Heart right ventricle (tissue), 16 donors: Measurements from ENCODE around the gene CACNA1C. TPM values are rescaled to one million over a fixed set of nuclear protein-coding genes. Genes with fewer than 3 reads are reported as not detected.

Source experiments
- ATAC-seq, 8 donors: fragments of 200-7000 bp; cut with Tn5 transposase; one replicate each; pipeline ENCODE4 v1.9.1; 2020; ENCODE audit warnings: mild to moderate bottlenecking in 8 of 8, moderate library complexity in 8 of 8, moderate number of reproducible peaks in 1 of 8
- DNase-seq, 2 donors: peaks; one replicate each; pipeline ENCODE4 v3.0.0-alpha.2; 2020
- H3K27ac ChIP-seq, 10 donors: fragments of 200-600 bp; sonication (generic) in 2 of 10; one replicate each; pipeline versions ENCODE4 v1.5.0 to v1.8.0; 2020 to 2022; ENCODE audit warnings: mild to moderate bottlenecking in 3 of 10
- H3K27me3 ChIP-seq, 7 donors: fragments of 200-600 bp; one replicate each; pipeline ENCODE4 v1.8.0; 2021 to 2022; ENCODE audit warnings: mild to moderate bottlenecking in 2 of 7
- H3K36me3 ChIP-seq, 9 donors: fragments of 200-600 bp; sonication (generic) in 1 of 9; one replicate each; pipeline versions ENCODE4 v1.5.0 to v1.8.0; 2020 to 2022; ENCODE audit warnings: mild to moderate bottlenecking in 2 of 9
- H3K4me1 ChIP-seq, 9 donors: fragments of 200-600 bp; sonication (generic) in 1 of 9; one replicate each; pipeline versions ENCODE4 v1.5.0 to v1.8.0; 2020 to 2022; ENCODE audit warnings: mild to moderate bottlenecking in 4 of 9
- H3K4me3 ChIP-seq, 10 donors: fragments of 200-600 bp; sonication (generic) in 2 of 10; one replicate each; pipeline versions ENCODE4 v1.5.0 to v1.8.0; 2020 to 2022; ENCODE audit warnings: mild to moderate bottlenecking in 7 of 10, moderate library complexity in 2 of 10
- H3K9me3 ChIP-seq, 11 donors: fragments of 200-600 bp in 10 of 11; sonication (generic) in 2 of 11; one replicate each; pipeline versions ENCODE4 v1.5.0 to v1.8.0; 2013 to 2022; ENCODE audit warnings: mild to moderate bottlenecking in 2 of 11, control low read depth in 1 of 11, moderate library complexity in 1 of 11
- WGBS, 2 donors: extraction: QIAGEN DNeasy Blood & Tissue Kit; methylation state at CpG; one replicate each; pipeline ENCODE4 v1.1.7; 2013; ENCODE audit warnings: inconsistent platforms in 1 of 2; 5-methylcytosine and 5-hydroxymethylcytosine counted together
- intact Hi-C, 10 donors: fragments of 100-400 bp; cut with DNase I; formaldehyde crosslinking; loops; one replicate each; pipeline versions ENCODE4 v1.11.1 to v1.14.2; 2022
- polyA plus RNA-seq, 2 donors: library from polyadenylated mRNA; stranded (reverse); fragments of 200-250 nt; gene quantifications; one replicate each; pipeline ENCODE4 v1.2.3, GENCODE V29; 2013
- total RNA-seq, 10 donors: library from RNA; stranded (reverse); fragmentation: NEBNext Ultra II Directional in 3 of 10; extraction: Animal tissue kit (Norgen Biotek cat#: 25700) in 3 of 10; gene quantifications; one replicate each; pipeline versions ENCODE4 v1.2.1 to v1.2.4, GENCODE V29; 2021 to 2023
- TF ChIP-seq, protein P1 (sequence below), 9 donors: fragments of 200-600 bp; sonication (generic) in 2 of 9; IDR thresholded peaks; one replicate each; pipeline versions ENCODE4 v1.5.0 to v1.8.0; 2021 to 2022; ENCODE audit warnings: antibody characterized with exemption in 9 of 9, mild to moderate bottlenecking in 5 of 9, moderate library complexity in 1 of 9
- donor health status: Arrhythmogenic right ventricular cardiomyopathy.
- donor health status: ischemic (EF 13 %, LVEDD 7.1; RV severe dilation, severe dysfunction).
- donor health status: healthy with polysubstance abuse.
- donor health status: DM: no; HTN: yes; CAD: no.
- donor health status: DM: no; HTN: no; CAD: no.
- donor health status: ischemic (EF 25% LVEDD 6.9; RV normal size, moderate dysfunction).
- donor health status: ischemic (EF 25% LVEDD 5.7; RV mildly dilated, moderate dysfunction).
- donor health status: healthy.
- donor health status: DM: yes; HTN: yes; CAD: no.
- donor health status: Ischemic cardiomyopathy.
- donor health status: ischemic (EF 35%, LVEDD 5.7; RV mildly dilated, moderate dysfunction).
- donor health status: nonischemic (EF 11% LVEDD 7.7; RV severe dilation, severe dysfunction).
- donor health status: DM: yes; HTN: yes; CAD: no.
- donor health status: PGD.
- donor health status: ischemic (EF 29% LVEDD 5.4; RV normal size, mild dysfunction).
- donor health status: nonischemic (EF 23%, LVEDD 6.1; RV moderate dilation, normal function).

The CACNA1C gene
- total and polyA plus RNA-seq, 12 donors = 19.1 to 222 (median 183) TPM

DNA sequence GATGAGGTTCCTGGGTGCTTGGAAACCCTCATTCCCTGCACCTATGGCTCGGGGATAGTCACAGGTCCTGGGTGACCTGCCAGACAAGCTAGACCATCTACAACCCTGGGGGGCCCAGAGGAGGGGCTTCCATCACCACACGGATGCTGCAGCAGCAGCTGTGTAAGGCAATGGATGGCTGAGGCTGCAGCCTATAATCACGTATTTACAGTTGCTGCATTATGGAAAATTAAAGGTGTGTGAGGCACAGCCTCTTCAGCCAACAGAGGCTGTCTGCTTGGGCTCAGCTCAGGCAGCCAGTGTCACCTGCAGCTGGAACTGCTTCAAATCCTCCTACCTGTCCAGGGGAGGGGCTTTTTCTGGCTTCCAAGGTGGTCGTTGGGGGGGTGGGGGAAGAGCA lies 268.1 kb downstream of the CACNA1C start:
- no peaks in the 10 kb centered on the region for H3K36me3 ChIP-seq
- TF ChIP-seq, protein P1, sequence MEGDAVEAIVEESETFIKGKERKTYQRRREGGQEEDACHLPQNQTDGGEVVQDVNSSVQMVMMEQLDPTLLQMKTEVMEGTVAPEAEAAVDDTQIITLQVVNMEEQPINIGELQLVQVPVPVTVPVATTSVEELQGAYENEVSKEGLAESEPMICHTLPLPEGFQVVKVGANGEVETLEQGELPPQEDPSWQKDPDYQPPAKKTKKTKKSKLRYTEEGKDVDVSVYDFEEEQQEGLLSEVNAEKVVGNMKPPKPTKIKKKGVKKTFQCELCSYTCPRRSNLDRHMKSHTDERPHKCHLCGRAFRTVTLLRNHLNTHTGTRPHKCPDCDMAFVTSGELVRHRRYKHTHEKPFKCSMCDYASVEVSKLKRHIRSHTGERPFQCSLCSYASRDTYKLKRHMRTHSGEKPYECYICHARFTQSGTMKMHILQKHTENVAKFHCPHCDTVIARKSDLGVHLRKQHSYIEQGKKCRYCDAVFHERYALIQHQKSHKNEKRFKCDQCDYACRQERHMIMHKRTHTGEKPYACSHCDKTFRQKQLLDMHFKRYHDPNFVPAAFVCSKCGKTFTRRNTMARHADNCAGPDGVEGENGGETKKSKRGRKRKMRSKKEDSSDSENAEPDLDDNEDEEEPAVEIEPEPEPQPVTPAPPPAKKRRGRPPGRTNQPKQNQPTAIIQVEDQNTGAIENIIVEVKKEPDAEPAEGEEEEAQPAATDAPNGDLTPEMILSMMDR (IDR thresholded peaks at IDR 0.05) = no peak
- no peaks in the 10 kb centered on the region for H3K9me3 ChIP-seq
- peaks cover 24 to 98% (median 71%) of the 10 kb centered on the region in 9 donors for H3K4me1 ChIP-seq
- H3K27me3 ChIP-seq = no peaks in the 10 kb centered on the region
- H3K4me3 ChIP-seq = no peak overlapping the region
- H3K27ac ChIP-seq = peak overlapping the region in 3 of 10 donors; percentile 47 to 64 (median 54)
- DNase-seq = no peak
- intact Hi-C loops = no loop called here
- 82 to 85% methylated on average over 4 of the region's 4 CpGs for WGBS, 2 donors
- ATAC-seq = no peak

DNA sequence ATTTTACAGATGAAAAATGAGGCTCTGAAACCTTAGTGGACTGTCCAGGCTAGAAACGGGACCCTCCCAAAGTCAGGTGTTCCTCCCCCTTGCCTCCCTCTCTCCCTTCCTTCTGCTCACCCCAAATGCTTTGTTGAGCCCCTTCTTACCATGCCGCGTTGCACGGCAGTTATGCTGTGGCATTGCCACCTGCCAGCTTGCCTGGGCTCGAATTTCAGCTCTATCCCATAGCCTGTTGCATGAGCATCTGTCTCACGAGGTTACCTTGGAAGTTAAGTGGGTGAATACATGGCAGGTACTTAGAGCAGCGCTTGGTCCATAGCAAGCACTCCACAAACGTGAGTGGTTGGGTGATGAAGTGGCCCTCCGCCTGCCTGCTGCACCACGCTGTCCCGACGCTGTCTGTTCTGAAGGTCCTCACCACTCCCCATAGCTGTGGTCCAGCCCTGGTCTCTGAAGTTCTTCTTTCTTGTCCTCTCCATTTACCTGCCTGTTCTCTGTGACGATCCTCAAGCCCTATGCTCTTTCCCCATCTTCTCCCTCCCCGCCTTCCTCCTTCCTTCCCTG lies 269.9 kb downstream of the CACNA1C start:
- WGBS, 2 donors = 70 to 77% methylated on average over 14 of the region's 14 CpGs
- H3K27ac ChIP-seq = peak overlapping the region in 9 of 10 donors; percentile 31 to 80 (median 67)

DNA sequence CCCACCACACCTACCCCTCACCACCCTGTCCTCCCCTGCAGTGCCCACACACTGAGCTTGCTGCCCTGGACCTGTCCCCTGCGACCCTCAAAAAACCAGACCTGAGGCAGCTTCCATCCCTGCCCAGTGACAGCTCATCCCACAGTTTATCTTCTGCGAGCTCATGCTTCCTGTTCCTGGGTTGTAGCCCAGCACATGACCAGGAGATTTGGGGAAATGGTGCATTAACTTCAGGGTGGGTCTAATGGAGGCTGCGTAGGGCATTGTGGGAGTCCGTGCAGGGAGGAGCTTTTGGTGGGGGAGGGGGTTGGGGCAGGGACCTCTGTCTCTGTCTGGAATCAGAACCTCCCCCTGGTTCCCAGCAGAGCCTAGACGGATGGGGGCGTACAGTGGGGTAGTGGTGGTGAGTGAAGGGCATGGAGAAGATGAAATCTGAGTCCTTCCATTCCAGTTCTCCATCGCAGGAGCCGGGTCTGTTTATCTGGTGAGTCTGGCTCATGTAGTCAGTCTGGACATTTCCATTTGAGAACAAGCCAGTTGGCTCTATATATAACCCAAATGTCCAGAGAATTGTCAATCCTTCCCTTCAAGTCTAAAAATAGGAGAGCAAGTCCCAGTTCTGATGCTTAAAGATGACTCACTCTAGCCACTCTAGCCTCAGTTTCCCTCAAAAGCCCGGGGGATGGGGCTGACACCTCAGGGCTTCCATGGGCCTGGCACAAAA lies 270.9 kb downstream of the CACNA1C start:
- Histone ChIP-seq H3K27ac (peak overlapping the region in 9 of 10 donors; percentile 44 to 80 (median 67)), H3K4me1 (peaks cover 17 to 82% (median 68%) of the 10 kb centered on the region in 9 donors), H3K9me3 (no peaks in the 10 kb centered on the region), H3K36me3 (no peaks in the 10 kb centered on the region), H3K4me3 (no peak overlapping the region), H3K27me3 (no peaks in the 10 kb centered on the region)
- intact Hi-C loops = no loop called here
- TF ChIP-seq, protein P1 (IDR thresholded peaks at IDR 0.05) = no peak
- 33 to 36% methylated on average over 9 of the region's 9 CpGs for whole genome bisulfite sequencing, 2 donors
- DNase-seq (peak in 1 of 2 donors; percentile 35), ATAC-seq (peak; percentile 48 to 83 (median 73))

More for the DNA sequence above, 269.9 kb downstream of the CACNA1C start:
- ATAC-seq (peak in 3 of 8 donors; percentile 14 to 40 (median 39)), DNase-seq (no peak)
- Histone ChIP-seq H3K9me3 (no peaks in the 10 kb centered on the region), H3K4me3 (no peak overlapping the region), H3K36me3 (no peaks in the 10 kb centered on the region), H3K4me1 (peaks cover 24 to 93% (median 78%) of the 10 kb centered on the region in 9 donors), H3K27me3 (no peaks in the 10 kb centered on the region)
- intact Hi-C loops = no loop called here
- TF ChIP-seq, protein P1 (IDR thresholded peaks at IDR 0.05) = no peak

DNA sequence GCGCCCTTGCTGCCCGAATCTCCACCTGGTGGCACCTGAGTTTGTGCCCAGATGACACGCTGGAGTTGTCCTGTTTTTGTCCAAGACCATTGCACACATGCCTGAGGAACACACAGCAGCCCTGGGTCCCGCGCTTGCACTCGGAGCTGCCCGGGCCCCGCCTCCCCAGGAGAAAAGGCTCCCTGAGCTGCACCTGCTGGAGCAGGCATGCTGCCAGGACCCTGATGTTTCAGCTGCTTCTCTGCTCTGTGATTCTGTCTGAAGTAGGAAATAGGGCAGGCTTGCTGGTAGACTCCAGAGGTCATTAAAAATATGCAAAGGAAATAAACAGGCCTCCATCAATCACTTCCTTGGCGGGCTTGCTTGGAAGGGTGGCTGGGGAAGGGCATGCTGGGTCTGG lies 271.6 kb downstream of the CACNA1C start:
- TF ChIP-seq, protein P1 (IDR thresholded peaks at IDR 0.05) = no peak
- no peak for DNase-seq
- H3K36me3 ChIP-seq = no peaks in the 10 kb centered on the region
- H3K4me3 ChIP-seq = no peak overlapping the region
- H3K27me3 ChIP-seq = no peaks in the 10 kb centered on the region
- intact Hi-C loops = no loop called here
- 58 to 62% methylated on average over 9 of the region's 9 CpGs for WGBS, 2 donors
- H3K9me3 ChIP-seq = no peaks in the 10 kb centered on the region
- ATAC-seq = peak in 5 of 8 donors; percentile 12 to 33 (median 29)
- H3K27ac ChIP-seq = peak overlapping the region in 9 of 10 donors; percentile 35 to 80 (median 66)
- H3K4me1 ChIP-seq = peaks cover 13 to 82% (median 63%) of the 10 kb centered on the region in 9 donors
